HepG2 (cell line): Measurements from ENCODE around the gene NOL4L. TPM values are rescaled to one million over a fixed set of nuclear protein-coding genes. Genes with fewer than 3 reads are reported as not detected.

ENCODE experiments used
- FOXO1 ChIP-seq: sonication (generic); formaldehyde crosslinking; IDR thresholded peaks from 2 replicates; pipeline ENCODE4 v1.4.0; 2020; ENCODE audit warnings: missing genetic modification reagents
- HNRNPH1 ChIP-seq: fragments of 200-400 bp; formaldehyde crosslinking; optimal IDR thresholded peaks from 2 replicates; pipeline ENCODE3; 2017; ENCODE audit warnings: mild to moderate bottlenecking, low read depth, low read length
- HOXA3 ChIP-seq: sonication (generic); formaldehyde crosslinking; IDR thresholded peaks from 2 replicates; pipeline ENCODE4 v1.5.0; 2020; ENCODE audit warnings: missing genetic modification reagents
- KDM5B ChIP-seq: sonication (generic); formaldehyde crosslinking; IDR thresholded peaks from 2 replicates; pipeline ENCODE4 v1.4.0; 2020; ENCODE audit warnings: missing genetic modification reagents, mild to moderate bottlenecking, borderline replicate concordance
- REPIN1 ChIP-seq: sonication (generic); formaldehyde crosslinking; IDR thresholded peaks from 2 replicates; pipeline ENCODE4 v1.8.0; 2022; ENCODE audit warnings: missing genetic modification reagents, low read depth, mild to moderate bottlenecking, borderline replicate concordance
- SIX1 ChIP-seq: sonication (generic); formaldehyde crosslinking; IDR thresholded peaks from 2 replicates; pipeline ENCODE4 v1.4.0; 2020; ENCODE audit warnings: missing genetic modification reagents, borderline replicate concordance
- TARDBP ChIP-seq: sonication (generic); formaldehyde crosslinking; IDR thresholded peaks from 2 replicates; pipeline ENCODE4 v1.8.0; 2022; ENCODE audit warnings: mild to moderate bottlenecking, missing genetic modification reagents
- ZC3H4 ChIP-seq: sonication (generic); formaldehyde crosslinking; IDR thresholded peaks from 2 replicates; pipeline ENCODE4 v1.4.0; 2020; ENCODE audit warnings: missing genetic modification reagents, borderline replicate concordance
- ZEB1 ChIP-seq: IDR thresholded peaks from 2 replicates; pipeline ENCODE4 v1.6.1; 2012; ENCODE audit warnings: mild to moderate bottlenecking, low read depth, inconsistent platforms; ENCODE audit not compliant: insufficient replicate concordance
- ZNF224 ChIP-seq: sonication (generic); formaldehyde crosslinking; IDR thresholded peaks from 2 replicates; pipeline ENCODE4 v1.5.0; 2020; ENCODE audit warnings: mild to moderate bottlenecking, missing genetic modification reagents
- ZNF24 ChIP-seq: fragments of 450-650 bp; IDR thresholded peaks from 2 replicates; pipeline ENCODE4 v1.6.1; 2017; ENCODE audit warnings: antibody characterized with exemption, mild to moderate bottlenecking
- ZNF263 ChIP-seq: sonication (generic); formaldehyde crosslinking; IDR thresholded peaks from 2 replicates; pipeline ENCODE4 v1.4.0; 2020; ENCODE audit warnings: missing genetic modification reagents
- ZNF501 ChIP-seq: sonication (generic); formaldehyde crosslinking; IDR thresholded peaks from 2 replicates; pipeline ENCODE4 v1.5.1; 2020; ENCODE audit warnings: mild to moderate bottlenecking, moderate library complexity, missing genetic modification reagents
- ZNF724P ChIP-seq: sonication (generic); formaldehyde crosslinking; IDR thresholded peaks from 2 replicates; pipeline ENCODE4 v1.8.0; 2022; ENCODE audit warnings: missing genetic modification reagents, borderline replicate concordance
- polyA plus RNA-seq, 8 experiments: library from polyadenylated mRNA; depleted of rRNA in 3 of 8; stranded (reverse) in 7 of 8; unstranded in 1 of 8; fragments of >200 nt; fragmentation: Illumina TruSeq in 4 of 8; extraction: Trizol in 4 of 8; gene quantifications; 2 replicates each; pipeline versions ENCODE4 v1.2.1 to v1.2.3, GENCODE V29; 2011 to 2016; ENCODE audit warnings: low read depth in 4 of 8, missing spikeins in 1 of 8, mixed read lengths in 1 of 8; ENCODE audit not compliant: insufficient read depth in 1 of 8
- total RNA-seq, 5 experiments: library from RNA; depleted of rRNA; stranded (reverse); fragments of >200 nt; fragmentation: Illumina TruSeq; extraction: Trizol; gene quantifications; 2 replicates each; pipeline ENCODE4 v1.2.3, GENCODE V29; 2016; ENCODE audit warnings: low read depth in 1 of 5
- TF ChIP-seq, protein P1 (sequence below): sonication (generic); formaldehyde crosslinking; IDR thresholded peaks from 2 replicates; pipeline ENCODE4 v1.4.0; 2020; ENCODE audit warnings: mild to moderate bottlenecking, missing genetic modification reagents
- TF ChIP-seq, protein P2 (sequence below): sonication (generic); formaldehyde crosslinking; IDR thresholded peaks from 2 replicates; pipeline ENCODE4 v1.4.0; 2020; ENCODE audit warnings: missing genetic modification reagents, mild to moderate bottlenecking, borderline replicate concordance
- TF ChIP-seq, protein P3 (sequence below): sonication (generic); formaldehyde crosslinking; IDR thresholded peaks from 2 replicates; pipeline ENCODE4 v1.4.0; 2020; ENCODE audit warnings: missing genetic modification reagents, mild to moderate bottlenecking, borderline replicate concordance
- TF ChIP-seq, protein P4 (sequence below): sonication (generic); formaldehyde crosslinking; IDR thresholded peaks from 2 replicates; pipeline ENCODE4 v1.5.0; 2020; ENCODE audit warnings: mild to moderate bottlenecking, missing genetic modification reagents

NOL4L gene
- total and polyA plus RNA-seq, 2 of the 13 experiments (the other 11 are each of a cell fraction or from before 2014, with no cell fraction given), result 16.6 to 35.4 TPM

DNA sequence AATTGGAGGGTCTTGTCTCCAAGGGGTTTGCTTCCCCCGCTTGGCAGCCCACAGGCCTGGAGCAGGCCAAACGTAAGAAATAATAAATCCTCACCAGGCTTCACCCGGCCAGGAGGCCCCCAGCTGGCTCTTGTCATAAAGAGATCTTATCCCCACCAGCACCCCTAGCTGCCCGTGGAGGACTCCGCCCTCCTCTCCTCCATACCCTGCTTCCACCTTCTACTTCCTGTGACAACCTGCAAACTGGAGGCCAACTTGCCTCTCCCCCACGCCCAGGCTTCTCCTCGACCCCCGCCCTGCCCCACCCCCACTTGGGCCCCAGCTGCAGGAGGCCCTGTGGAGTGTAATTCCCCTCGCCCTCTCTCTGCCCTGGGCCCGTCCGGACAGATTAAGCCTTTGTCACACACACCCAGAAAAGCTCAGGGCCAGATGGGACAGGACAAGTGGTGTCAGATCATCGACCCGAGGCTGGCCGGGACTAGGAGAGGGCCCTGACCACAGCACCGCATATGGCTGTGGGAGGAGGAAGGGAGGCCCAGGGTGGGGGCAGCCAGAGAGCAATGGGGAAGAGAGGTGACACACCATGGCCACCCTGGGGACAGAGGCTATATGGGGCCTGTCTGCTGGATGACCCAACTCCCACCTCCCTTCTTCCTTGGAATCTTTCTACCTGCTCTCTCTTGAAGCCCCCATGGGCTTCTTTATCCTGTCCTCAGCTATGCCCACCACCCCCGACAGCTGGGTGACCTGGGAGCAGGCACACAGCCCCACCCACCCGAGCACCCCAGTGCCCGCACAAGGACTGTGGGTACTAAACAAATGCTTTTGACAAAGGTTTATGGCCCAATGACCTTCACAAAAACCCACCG, 3.9 kb downstream of the NOL4L start (continued):
- TF ChIP-seq, protein P1, sequence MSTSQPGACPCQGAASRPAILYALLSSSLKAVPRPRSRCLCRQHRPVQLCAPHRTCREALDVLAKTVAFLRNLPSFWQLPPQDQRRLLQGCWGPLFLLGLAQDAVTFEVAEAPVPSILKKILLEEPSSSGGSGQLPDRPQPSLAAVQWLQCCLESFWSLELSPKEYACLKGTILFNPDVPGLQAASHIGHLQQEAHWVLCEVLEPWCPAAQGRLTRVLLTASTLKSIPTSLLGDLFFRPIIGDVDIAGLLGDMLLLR (CRISPR knock-in tag), result no peak
- TF ChIP-seq TARDBP (CRISPR knock-in tag), result peak; percentile 50; the same call in 1 of the 2 replicates
- TF ChIP-seq ZNF501, result 0 out of 2 replicates have a peak, but pooled peaks have one; percentile 4
- no peak for TF ChIP-seq ZNF724P (CRISPR knock-in tag)
- TF ChIP-seq, protein P2, sequence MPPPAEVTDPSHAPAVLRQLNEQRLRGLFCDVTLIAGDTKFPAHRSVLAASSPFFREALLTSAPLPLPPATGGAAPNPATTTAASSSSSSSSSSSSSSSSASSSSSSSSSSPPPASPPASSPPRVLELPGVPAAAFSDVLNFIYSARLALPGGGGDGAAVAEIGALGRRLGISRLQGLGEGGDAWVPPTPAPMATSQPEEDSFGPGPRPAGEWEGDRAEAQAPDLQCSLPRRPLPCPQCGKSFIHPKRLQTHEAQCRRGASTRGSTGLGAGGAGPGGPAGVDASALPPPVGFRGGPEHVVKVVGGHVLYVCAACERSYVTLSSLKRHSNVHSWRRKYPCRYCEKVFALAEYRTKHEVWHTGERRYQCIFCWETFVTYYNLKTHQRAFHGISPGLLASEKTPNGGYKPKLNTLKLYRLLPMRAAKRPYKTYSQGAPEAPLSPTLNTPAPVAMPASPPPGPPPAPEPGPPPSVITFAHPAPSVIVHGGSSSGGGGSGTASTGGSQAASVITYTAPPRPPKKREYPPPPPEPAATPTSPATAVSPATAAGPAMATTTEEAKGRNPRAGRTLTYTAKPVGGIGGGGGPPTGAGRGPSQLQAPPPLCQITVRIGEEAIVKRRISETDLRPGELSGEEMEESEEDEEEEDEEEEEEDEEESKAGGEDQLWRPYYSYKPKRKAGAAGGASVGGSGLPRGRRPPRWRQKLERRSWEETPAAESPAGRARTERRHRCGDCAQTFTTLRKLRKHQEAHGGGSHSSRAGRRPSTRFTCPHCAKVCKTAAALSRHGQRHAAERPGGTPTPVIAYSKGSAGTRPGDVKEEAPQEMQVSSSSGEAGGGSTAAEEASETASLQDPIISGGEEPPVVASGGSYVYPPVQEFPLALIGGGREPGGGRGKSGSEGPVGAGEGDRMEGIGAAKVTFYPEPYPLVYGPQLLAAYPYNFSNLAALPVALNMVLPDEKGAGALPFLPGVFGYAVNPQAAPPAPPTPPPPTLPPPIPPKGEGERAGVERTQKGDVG (CRISPR knock-in tag), result no peak; the same call in 1 of the 2 replicates
- no peak for TF ChIP-seq ZNF224 (CRISPR knock-in tag)
- TF ChIP-seq, protein P3, sequence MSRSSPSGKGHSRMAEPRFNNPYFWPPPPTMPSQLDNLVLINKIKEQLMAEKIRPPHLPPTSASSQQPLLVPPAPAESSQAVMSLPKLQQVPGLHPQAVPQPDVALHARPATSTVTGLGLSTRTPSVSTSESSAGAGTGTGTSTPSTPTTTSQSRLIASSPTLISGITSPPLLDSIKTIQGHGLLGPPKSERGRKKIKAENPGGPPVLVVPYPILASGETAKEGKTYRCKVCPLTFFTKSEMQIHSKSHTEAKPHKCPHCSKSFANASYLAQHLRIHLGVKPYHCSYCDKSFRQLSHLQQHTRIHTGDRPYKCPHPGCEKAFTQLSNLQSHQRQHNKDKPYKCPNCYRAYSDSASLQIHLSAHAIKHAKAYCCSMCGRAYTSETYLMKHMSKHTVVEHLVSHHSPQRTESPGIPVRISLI, result peak; percentile 1; the same call in 1 of the 2 replicates
- TF ChIP-seq, protein P4, sequence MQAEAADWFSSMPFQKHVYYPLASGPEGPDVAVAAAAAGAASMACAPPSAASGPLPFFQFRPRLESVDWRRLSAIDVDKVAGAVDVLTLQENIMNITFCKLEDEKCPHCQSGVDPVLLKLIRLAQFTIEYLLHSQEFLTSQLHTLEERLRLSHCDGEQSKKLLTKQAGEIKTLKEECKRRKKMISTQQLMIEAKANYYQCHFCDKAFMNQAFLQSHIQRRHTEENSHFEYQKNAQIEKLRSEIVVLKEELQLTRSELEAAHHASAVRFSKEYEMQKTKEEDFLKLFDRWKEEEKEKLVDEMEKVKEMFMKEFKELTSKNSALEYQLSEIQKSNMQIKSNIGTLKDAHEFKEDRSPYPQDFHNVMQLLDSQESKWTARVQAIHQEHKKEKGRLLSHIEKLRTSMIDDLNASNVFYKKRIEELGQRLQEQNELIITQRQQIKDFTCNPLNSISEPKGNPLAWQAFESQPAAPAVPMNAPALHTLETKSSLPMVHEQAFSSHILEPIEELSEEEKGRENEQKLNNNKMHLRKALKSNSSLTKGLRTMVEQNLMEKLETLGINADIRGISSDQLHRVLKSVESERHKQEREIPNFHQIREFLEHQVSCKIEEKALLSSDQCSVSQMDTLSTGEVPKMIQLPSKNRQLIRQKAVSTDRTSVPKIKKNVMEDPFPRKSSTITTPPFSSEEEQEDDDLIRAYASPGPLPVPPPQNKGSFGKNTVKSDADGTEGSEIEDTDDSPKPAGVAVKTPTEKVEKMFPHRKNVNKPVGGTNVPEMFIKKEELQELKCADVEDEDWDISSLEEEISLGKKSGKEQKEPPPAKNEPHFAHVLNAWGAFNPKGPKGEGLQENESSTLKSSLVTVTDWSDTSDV (CRISPR knock-in tag), result 0 out of 2 replicates have a peak, but pooled peaks have one; percentile 13
- TF ChIP-seq FOXO1 (CRISPR knock-in tag), result 0 out of 2 replicates have a peak, but pooled peaks have one; percentile 10
- TF ChIP-seq HNRNPH1, result peak; percentile 45
- 0 out of 2 replicates have a peak, but pooled peaks have one; percentile 9 for TF ChIP-seq KDM5B (CRISPR knock-in tag)
- peak; percentile 27; the same call in 1 of the 2 replicates for TF ChIP-seq HOXA3 (CRISPR knock-in tag)
- 0 out of 2 replicates have a peak, but pooled peaks have one; percentile 23 for TF ChIP-seq ZC3H4 (CRISPR knock-in tag)
- TF ChIP-seq ZNF263 (CRISPR knock-in tag), result peak; percentile 48; the same call in 1 of the 2 replicates
- peak; percentile 60; the same call in 1 of the 2 replicates for TF ChIP-seq REPIN1 (CRISPR knock-in tag)
- peak; percentile 34; the same call in 1 of the 2 replicates for TF ChIP-seq SIX1 (CRISPR knock-in tag)
- peak; percentile 63 for TF ChIP-seq ZEB1
- no peak for TF ChIP-seq ZNF24
